Uterus (tissue), 4 donors: ENCODE results near the gene WNT16. TPM values are rescaled to one million over a fixed set of nuclear protein-coding genes. Genes with fewer than 3 reads are reported as not detected.

ENCODE experiments used
- DNase-seq, 2 donors: peaks; one replicate each; pipeline ENCODE4 v3.0.0-alpha.2; 2019 to 2020
- H3K27ac ChIP-seq, 2 donors: fragments of 200-600 bp; sonication (generic); 1 replicate in 1 of 2; 2 replicates in 1 of 2; pipeline ENCODE4 v1.5.1; 2016 to 2018
- H3K27me3 ChIP-seq, 2 donors: fragments of 200-600 bp; sonication (generic); one replicate each; pipeline ENCODE4 v1.5.1; 2018 to 2019; ENCODE audit warnings: control low read depth in 1 of 2
- H3K36me3 ChIP-seq, 2 donors: fragments of 200-600 bp; sonication (generic); one replicate each; pipeline ENCODE4 v1.5.1; 2019; ENCODE audit warnings: control low read depth in 1 of 2
- H3K4me1 ChIP-seq, 2 donors: fragments of 200-600 bp; sonication (generic); one replicate each; pipeline ENCODE4 v1.5.1; 2018 to 2019; ENCODE audit warnings: control low read depth in 1 of 2
- H3K4me3 ChIP-seq, 2 donors: fragments of 200-600 bp; sonication (generic); 1 replicate in 1 of 2; 2 replicates in 1 of 2; pipeline ENCODE4 v1.5.1; 2018 to 2019; ENCODE audit warnings: mild to moderate bottlenecking in 1 of 2
- H3K9me3 ChIP-seq, 2 donors: fragments of 200-600 bp; sonication (generic); one replicate each; pipeline ENCODE4 v1.5.1; 2019; ENCODE audit warnings: control low read depth in 1 of 2
- CTCF ChIP-seq, 4 experiments: fragments of 200-600 bp in 2 of 4; fragments of 450-650 bp in 2 of 4; sonication (generic) in 2 of 4; IDR thresholded peaks; one replicate each; pipeline ENCODE4 v1.5.1; 2016 to 2019; ENCODE audit warnings: antibody characterized with exemption in 4 of 4, mild to moderate bottlenecking in 2 of 4, moderate library complexity in 1 of 4
- POLR2A ChIP-seq, 2 donors: fragments of 450-650 bp; IDR thresholded peaks; one replicate each; pipeline ENCODE4 v1.6.1; 2016; ENCODE audit warnings: antibody characterized with exemption in 2 of 2, mild to moderate bottlenecking in 1 of 2, moderate library complexity in 1 of 2
- intact Hi-C: fragments of 100-400 bp; cut with DNase I; formaldehyde crosslinking; loops from one replicate; pipeline ENCODE4 v1.15.1; 2023; ENCODE audit warnings: low total_unique reads
- total RNA-seq, 4 donors: library from RNA; depleted of rRNA in 3 of 4; stranded (reverse); fragments of >200 nt in 3 of 4; gene quantifications; one replicate each; pipeline versions ENCODE4 v1.1.0 to v1.2.4, GENCODE V29; 2014 to 2023
- donor health status: DM: yes; HTN: yes; CAD: no.

WNT16 gene
- total RNA-seq, 4 donors from 2014 or later, result 1.7 TPM; not detected in 3

- H3K27me3 ChIP-seq, result no peaks in the 10 kb centered on the region
- no peaks in the 10 kb centered on the region for H3K4me1 ChIP-seq
- DNase-seq, result no peak
- no peak overlapping the region for H3K4me3 ChIP-seq
- H3K9me3 ChIP-seq, result no peaks in the 10 kb centered on the region
- H3K36me3 ChIP-seq, result no peaks in the 10 kb centered on the region
- H3K27ac ChIP-seq, result no peak overlapping the region
- intact Hi-C loops, result loop anchor here (10.0 kb wide), 1 partner anchor 909 kb away; no protein-coding TSS in a partner anchor
- no peak for TF ChIP-seq POLR2A (IDR thresholded peaks at IDR 0.05)
- no peak for TF ChIP-seq CTCF (IDR thresholded peaks at IDR 0.05)
These were observed 15.3 kb downstream of the WNT16 start for GRCh38 chr7:121344093-121344492.

- Histone ChIP-seq H3K4me3 (no peak overlapping the region), H3K36me3 (no peaks in the 10 kb centered on the region), H3K9me3 (no peaks in the 10 kb centered on the region), H3K27ac (no peak overlapping the region), H3K4me1 (no peaks in the 10 kb centered on the region), H3K27me3 (no peaks in the 10 kb centered on the region)
- intact Hi-C loops, result loop anchor here (10.0 kb wide), 1 partner anchor 910 kb away; no protein-coding TSS in a partner anchor
- no peak for TF ChIP-seq CTCF (IDR thresholded peaks at IDR 0.05)
- TF ChIP-seq POLR2A (IDR thresholded peaks at IDR 0.05), result no peak
- DNase-seq, result no peak
These were observed 15.7 kb downstream of the WNT16 start for GRCh38 chr7:121344497-121344896.

- no peaks in the 10 kb centered on the region for H3K36me3 ChIP-seq
- no peak overlapping the region for H3K4me3 ChIP-seq
- H3K9me3 ChIP-seq, result no peaks in the 10 kb centered on the region
- intact Hi-C loops, result no loop called here
- no peaks in the 10 kb centered on the region for H3K4me1 ChIP-seq
- DNase-seq, result no peak
- H3K27me3 ChIP-seq, result no peaks in the 10 kb centered on the region
- TF ChIP-seq POLR2A (IDR thresholded peaks at IDR 0.05), result no peak
- no peak for TF ChIP-seq CTCF (IDR thresholded peaks at IDR 0.05)
- no peak overlapping the region for H3K27ac ChIP-seq
These were observed 22.9 kb downstream of the WNT16 start for GRCh38 chr7:121351682-121352081.

- Histone ChIP-seq H3K4me3 (no peak overlapping the region), H3K27me3 (no peaks in the 10 kb centered on the region), H3K9me3 (no peaks in the 10 kb centered on the region), H3K4me1 (no peaks in the 10 kb centered on the region), H3K36me3 (no peaks in the 10 kb centered on the region), H3K27ac (no peak overlapping the region)
- no peak for TF ChIP-seq POLR2A (IDR thresholded peaks at IDR 0.05)
- no peak for TF ChIP-seq CTCF (IDR thresholded peaks at IDR 0.05)
- no peak for DNase-seq
- intact Hi-C loops, result no loop called here
These were observed 23.5 kb downstream of the WNT16 start for GRCh38 chr7:121352323-121352722.

- no peak overlapping the region for H3K27ac ChIP-seq
- no peak for DNase-seq
- no peak for TF ChIP-seq CTCF (IDR thresholded peaks at IDR 0.05)
- TF ChIP-seq POLR2A (IDR thresholded peaks at IDR 0.05), result no peak
- no peaks in the 10 kb centered on the region for H3K4me1 ChIP-seq
- H3K4me3 ChIP-seq, result no peak overlapping the region
- H3K9me3 ChIP-seq, result no peaks in the 10 kb centered on the region
- H3K27me3 ChIP-seq, result no peaks in the 10 kb centered on the region
- intact Hi-C loops, result no loop called here
- H3K36me3 ChIP-seq, result no peaks in the 10 kb centered on the region
These were observed 26.8 kb downstream of the WNT16 start for GRCh38 chr7:121355574-121355973.
